ENCODE data around the gene PIK3R3. TPM values are rescaled to one million over a fixed set of nuclear protein-coding genes. Genes with fewer than 3 reads are reported as not detected.

Gene PIK3R3
- total and polyA plus RNA-seq, 9 of the 15 experiments (the other 6 are each of a cell fraction or from before 2014, with no cell fraction given) = 1.4 to 7.7 (median 4.6) TPM

DNA sequence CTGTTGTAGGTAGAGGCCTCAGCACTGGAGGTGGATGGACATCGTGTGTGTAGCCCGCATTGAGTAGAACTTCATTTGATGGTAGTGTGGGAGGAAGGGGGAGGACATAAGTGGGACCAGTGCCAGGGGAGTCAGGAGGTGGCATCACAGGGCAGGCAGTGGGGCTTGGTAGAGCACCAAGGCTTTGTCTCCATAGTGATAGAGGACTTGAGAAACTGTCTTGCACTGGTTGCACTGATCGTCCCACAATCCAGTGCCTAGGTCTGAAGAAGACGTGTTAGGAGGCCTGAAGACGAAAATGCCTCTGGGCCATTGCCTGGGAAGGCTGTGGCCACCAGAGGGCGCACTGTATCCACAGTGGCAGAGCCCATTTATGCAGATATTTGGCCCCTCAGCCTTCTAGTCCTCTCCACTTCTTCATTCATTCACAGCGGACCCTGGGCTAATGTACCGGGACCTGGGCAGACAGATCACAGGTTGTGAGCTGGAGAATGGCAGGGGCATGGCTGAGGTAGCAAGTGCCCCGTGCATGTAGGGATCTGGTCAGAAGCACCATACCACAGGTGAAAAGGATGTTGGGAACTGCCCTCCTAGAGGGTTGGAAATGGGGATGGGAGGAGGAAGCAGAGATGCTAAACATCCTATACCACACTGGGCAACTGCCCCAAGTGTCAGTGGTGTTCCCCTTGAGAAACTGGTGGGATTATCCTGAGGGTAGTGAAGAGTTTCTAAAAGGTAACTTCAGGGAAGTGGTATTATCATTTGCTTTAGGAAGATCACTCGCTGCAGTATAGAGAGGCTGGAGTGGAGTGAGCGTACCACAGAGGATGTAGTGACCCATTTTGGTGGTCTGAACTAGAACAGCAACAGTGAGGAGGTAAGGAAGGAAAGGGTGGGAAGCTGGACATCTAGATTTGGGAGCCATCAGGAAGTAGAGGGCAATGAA lies 95.3 kb downstream of the PIK3R3 start (continued):
- TF ChIP-seq RREB1 (CRISPR knock-in tag; IDR thresholded peaks at IDR 0.05) = 0 out of 2 replicates have a peak, but pooled peaks have one; percentile 67
- no peak for TF ChIP-seq TRIM24 (IDR thresholded peaks at IDR 0.05)
- TF ChIP-seq ZNF23 (CRISPR knock-in tag; IDR thresholded peaks at IDR 0.05) = no peak
- TF ChIP-seq ZNF24 (IDR thresholded peaks at IDR 0.05) = peak; percentile 91
- TF ChIP-seq, protein P1, sequence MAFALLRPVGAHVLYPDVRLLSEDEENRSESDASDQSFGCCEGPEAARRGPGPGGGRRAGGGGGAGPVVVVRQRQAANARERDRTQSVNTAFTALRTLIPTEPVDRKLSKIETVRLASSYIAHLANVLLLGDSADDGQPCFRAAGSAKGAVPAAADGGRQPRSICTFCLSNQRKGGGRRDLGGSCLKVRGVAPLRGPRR (CRISPR knock-in tag; IDR thresholded peaks at IDR 0.05) = no peak
- TF ChIP-seq NKRF (IDR thresholded peaks at IDR 0.05; ENCODE audit: borderline replicate concordance) = no peak
- no peak for TF ChIP-seq POLR2G (IDR thresholded peaks at IDR 0.05; ENCODE audit: low read depth, low read length)
- TF ChIP-seq SMARCA5 (IDR thresholded peaks at IDR 0.05) = no peak
- TF ChIP-seq HOMEZ (CRISPR knock-in tag; IDR thresholded peaks at IDR 0.05) = 0 out of 2 replicates have a peak, but pooled peaks have one; percentile 27
- TF ChIP-seq NFE2L1 (tag; IDR thresholded peaks at IDR 0.05; ENCODE audit: borderline replicate concordance, low read depth) = no peak
- TF ChIP-seq HSF4 (CRISPR knock-in tag; IDR thresholded peaks at IDR 0.05; ENCODE audit: borderline replicate concordance) = no peak
- TF ChIP-seq CCNT2 (IDR thresholded peaks at IDR 0.05; ENCODE audit: borderline replicate concordance, extremely low read depth, insufficient read length, low read depth, low read length) = no peak
- TF ChIP-seq PURB (CRISPR knock-in tag; IDR thresholded peaks at IDR 0.05; ENCODE audit: low read depth) = no peak
- TF ChIP-seq, protein P2, sequence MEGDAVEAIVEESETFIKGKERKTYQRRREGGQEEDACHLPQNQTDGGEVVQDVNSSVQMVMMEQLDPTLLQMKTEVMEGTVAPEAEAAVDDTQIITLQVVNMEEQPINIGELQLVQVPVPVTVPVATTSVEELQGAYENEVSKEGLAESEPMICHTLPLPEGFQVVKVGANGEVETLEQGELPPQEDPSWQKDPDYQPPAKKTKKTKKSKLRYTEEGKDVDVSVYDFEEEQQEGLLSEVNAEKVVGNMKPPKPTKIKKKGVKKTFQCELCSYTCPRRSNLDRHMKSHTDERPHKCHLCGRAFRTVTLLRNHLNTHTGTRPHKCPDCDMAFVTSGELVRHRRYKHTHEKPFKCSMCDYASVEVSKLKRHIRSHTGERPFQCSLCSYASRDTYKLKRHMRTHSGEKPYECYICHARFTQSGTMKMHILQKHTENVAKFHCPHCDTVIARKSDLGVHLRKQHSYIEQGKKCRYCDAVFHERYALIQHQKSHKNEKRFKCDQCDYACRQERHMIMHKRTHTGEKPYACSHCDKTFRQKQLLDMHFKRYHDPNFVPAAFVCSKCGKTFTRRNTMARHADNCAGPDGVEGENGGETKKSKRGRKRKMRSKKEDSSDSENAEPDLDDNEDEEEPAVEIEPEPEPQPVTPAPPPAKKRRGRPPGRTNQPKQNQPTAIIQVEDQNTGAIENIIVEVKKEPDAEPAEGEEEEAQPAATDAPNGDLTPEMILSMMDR (IDR thresholded peaks at IDR 0.05 in 2 of 3, conservative IDR thresholded peaks at IDR 0.05 in 1 of 3; ENCODE audit: insufficient read depth in 2 of 3, low read depth in 1 of 3, low read length in 3 of 3) = peak; percentile 97 to 99 (median 99)

Data from K562 (cell line).